GM18517 (cell line): ENCODE results near the gene NFAM1.
A peak's percentile ranks its signal among the peaks of the same experiment; 100 is the strongest.

Experiments
- ATAC-seq: cut with Tn5 transposase; IDR thresholded peaks from one replicate; pipeline ENCODE4 v1.9.1; 2021; ENCODE audit warnings: mild to moderate bottlenecking, moderate library complexity; ENCODE audit not compliant: unreplicated experiment

NFAM1 gene

DNA sequence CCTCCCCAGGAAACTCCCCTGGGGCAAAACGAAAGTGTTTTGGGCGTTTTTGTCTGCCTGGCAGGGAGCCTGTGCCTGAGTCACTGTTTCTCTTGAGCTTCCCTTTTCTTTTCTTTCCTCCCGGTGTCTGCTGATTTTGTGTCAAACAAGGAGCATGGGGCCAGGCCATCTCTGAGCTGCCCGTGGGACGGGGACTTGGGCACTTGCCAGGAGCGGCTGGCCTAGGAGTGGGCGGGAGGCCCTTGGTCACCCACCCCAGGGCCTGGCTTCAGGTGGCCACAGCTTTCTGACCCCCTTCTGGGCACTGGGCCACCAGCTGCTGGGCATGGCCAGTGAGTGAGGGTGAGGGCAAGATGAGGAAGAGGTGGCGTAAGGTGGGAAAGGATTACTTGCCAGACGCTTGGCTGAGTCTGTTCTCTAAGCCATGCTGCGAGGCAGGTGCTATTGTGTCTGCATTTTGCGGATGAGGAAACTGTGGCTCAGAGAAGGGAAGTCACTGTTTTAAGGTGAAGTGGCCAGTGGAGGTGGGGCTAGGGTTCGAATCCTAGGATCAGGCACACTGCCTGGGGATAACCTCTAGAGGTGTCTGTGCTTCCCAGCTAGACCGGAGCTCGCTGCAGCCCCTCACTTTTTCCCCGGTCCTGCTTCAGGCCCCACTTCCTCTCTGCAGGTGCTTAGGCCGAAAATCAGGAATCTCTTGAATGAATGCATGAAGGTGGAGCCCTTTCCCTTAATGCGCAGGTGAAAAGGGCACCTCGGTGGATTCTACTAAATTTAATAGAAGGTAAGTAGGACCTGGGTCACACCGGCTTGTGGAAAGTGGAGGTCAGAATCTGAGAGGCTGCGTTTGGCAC, 7.8 kb upstream of the NFAM1 start:
- ATAC-seq = no peak

DNA sequence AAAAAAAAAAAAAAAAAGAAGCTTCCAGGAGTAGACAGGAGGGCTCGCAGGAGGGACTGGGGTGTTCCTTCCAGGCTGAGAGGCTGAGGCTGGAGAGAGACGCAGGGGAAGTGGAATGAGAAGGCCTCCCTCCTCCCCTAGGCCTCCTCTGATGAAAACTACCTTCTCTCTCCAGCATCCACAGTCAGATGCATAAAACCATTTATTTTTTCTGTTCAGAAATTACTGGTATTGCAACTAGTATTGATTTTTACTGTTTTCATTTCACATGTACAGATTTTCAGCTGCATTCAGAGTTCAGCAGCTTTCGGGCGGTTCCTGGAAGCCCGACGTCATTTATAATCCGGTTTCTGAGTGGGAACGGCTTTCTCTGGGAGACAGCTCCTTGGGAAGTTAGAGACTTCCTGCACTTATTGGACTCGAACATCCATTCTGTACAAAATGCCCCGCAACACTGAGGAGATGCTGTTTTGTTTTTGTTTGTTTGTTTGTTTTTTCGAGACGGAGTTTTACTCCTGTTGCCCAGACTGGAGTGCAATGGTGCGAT, 6.9 kb upstream of the NFAM1 start:
- no peak for ATAC-seq

DNA sequence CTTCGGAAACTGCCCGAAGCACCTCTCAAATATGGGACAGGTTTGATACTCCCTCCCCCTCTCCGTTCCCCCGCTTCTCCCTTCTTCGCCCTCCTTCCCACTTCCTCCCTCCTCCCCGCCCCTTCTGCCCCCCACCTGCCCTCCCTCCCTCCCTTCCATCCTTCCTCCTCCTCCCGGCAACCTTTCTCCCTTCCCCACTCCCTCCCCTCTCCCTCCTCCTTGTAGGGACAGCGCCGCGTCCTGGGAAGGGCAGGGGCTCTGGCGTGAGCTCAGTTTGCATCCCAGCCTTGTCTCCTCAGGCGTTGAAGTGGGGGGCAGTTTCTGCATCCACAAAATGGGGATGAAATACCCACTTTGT, 6.1 kb upstream of the NFAM1 start:
- ATAC-seq = no peak

DNA sequence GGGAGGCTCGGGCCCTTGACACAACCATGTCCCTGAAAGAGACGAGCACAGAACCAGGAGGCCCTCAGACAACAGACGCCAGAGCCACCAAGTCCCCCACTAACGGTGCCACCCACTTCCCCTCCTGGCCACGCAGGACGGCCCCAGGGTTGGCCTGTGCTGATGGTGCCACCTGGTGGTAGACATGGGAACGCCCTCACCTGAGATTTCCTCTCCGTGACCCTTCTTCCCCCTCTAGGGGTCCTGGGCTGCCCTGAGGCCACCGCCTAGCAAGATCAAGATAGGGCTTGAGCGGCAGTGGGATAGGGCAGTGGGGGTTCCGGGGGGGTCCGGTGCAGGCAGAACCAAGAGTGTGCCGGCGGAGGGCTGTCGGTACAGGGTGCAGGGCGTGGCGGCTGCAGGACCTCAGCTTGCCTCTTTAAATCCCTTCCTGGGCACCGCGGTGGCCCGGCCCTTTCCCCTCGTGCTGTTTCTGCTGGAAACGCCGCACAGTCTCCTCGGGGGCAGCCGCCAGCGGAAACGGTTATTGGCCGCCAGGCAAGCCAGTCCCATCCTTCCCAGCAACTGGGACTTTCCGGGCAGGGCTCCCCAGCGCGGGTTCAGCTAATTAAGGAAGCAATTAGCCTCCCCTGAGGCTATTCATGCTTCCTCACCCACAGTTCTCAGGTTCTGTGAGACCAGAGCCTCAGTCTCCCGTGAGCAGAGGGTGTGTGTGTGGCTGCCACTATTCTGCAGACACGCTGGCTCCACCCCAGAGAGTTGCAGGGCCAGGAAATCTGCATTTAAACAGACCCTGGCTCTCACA, 5.5 kb upstream of the NFAM1 start:
- peak; percentile 66 for ATAC-seq

DNA sequence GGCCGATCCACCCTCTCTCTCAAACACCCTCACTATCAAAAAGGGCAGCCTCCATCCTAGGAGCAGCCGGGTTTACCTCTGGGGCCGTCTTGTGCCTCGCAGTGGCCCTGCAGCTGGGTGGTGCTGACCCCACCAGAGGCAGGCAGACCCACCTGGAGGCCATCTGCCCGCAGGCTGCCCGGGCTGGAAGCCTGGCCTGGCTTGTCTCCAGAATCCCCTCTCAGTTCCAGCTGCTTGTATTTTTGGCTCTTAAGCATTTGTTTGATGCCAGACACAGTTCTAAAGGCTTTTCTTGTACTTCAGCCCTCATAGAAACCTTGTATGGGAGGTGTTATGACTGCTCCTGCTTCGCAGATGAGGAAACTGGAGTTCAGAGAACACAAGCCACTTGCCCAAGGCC, 4.2 kb upstream of the NFAM1 start:
- ATAC-seq = no peak

DNA sequence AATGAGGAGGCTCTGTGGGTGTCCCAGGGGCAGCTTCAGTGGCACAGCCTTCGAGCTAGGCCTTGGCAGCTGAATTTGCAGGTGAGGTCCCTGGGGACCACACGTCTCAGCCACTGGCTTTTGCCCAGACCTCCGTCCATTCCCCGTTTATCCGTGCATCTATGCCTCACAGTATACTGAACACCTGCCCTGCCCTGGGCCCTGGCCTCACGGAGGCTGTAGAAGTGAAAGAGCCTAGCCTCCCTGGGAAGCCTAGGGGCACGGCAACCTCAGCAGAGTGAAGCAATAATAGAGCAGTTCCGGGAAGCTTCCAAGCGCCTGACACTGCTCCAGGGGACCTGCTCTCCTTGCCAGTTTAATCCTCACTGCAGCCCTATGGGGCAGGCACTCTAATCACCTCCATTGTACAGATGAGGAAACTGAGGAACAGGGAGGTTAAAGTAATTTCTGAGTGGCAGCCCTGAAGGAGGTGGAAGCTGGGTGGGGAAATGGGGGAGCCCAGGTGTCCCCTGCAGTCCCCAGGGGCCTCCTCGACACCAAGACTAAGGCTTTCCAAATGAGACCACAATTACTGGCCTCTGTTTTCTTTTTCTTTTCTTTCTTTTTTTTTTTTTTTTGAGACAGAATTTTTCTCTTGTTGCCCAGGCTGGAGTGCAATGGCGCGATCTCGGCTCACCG, 2.7 kb upstream of the NFAM1 start:
- ATAC-seq = no peak

DNA sequence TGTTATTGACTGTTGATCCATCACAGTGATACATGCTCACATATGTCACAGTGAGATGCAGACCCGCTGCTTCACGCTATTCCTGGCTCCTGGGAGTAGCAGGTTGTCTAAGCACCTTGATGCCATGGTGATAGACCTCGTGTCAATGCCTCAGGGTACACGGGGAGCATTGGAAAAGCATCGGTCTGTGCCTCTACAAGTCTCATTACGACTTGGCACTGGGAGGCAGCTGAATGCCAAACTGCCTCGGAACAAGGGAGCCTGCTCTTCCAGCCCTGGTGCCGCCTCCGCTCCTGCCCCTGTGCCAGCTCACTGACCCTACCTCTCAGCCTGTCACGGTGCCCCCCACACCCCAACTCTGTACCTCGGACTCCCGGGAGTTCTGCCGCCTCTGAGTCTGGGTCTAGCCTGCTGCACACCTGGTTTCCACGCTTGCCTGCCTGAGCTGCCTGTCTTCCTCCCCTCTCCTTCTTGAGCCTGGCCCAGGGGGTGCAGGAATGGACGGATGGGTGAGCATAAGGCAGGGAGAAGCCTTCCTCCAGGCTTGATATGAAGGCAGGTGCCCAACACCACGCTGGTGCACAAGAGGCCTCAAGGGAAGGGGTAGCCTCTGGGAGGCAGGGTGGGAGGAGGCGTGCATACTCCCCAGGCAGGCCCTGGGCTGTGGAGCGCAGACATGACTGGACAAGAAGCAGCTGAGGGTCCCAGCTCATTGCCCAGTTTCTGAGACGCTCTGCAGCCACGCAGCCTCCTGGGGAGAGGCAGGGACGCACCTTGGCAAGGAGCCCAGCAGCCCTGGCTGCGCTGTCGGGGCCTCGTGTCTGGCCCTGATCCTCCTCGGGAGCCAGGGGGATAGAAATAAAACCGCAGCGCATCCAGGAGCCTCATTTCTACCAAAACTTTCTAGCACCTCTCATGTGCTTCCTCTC, 1.8 kb upstream of the NFAM1 start:
- ATAC-seq = no peak

DNA sequence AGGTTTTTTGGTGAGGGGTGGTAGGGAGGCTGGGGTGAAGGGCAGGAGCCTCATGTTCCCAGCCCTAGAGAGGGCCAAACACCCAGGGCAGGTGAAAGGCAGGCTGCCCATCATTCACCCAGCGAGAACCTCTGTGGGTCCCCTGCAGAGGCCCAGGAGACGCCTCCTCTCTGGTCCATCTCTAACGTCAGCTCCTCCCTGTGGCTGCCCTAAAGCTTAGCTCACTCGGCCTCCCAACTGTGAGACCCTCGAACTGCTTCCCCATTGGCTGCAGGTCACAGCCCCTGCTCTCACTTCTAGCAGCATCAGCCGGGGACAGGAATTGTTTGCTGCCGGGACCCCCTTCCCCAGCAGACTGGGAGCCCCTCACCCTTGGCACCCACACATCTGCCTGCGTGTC, 615 bp upstream of the NFAM1 start:
- no peak for ATAC-seq

DNA sequence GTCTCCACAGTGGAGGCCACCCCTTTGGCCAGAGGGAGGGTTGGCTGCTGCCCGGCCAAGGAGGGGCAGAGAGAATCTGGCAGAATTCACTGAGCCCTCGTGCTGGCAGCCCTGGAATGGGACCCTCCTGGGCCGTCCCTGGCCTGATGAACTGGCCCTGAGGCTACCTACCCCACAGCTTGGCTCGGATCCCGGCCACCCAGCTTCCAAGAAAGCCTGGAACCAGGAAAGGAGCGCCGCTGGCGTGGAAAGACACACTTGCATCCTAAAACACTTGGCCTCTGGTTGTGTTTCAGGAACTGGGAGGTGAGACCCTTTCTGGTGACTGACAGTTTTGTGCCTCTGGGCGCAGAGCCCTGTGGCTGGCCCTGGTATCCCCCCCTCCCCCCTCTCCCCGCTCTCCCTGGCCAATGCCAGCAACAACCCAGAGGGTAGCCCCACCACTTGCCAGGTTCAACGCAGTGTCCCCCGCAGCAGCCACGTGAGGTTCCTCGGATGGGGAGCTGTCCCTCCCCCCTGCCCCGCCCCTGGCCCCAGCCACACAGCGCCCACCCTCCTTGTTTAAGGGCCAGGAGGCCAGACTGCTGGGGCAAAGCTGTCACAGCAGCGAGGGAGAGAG, 693 bp downstream of the NFAM1 start:
- no peak for ATAC-seq

DNA sequence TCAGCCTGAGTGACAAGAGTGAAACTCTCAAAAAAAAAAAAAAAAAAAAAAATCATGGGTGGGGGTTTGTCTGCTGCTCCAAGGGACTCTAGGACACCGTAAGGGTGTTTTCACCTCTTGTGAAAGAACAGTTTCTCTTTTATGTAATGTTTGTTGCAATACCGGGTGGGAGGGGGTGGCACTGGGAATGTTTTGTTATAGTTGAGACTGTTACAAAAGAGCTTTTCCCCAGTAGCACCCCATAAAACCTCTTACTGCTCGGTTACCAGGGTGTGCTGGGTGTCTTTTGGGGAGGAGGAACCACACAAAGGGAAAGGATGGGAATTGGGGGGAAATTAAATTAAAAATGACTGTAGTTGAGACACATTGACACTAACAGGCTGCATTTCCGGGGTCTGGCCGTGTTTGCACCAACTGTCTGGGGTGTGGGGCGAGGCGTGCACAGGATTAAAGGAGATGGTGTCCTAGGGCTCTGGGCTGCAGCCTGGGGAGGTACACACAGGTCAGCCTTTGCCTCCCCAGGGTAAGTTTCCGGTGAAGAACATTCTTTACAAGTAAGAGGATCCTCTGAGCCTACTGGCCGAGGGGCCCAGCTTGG, 1.6 kb downstream of the NFAM1 start:
- ATAC-seq = no peak

DNA sequence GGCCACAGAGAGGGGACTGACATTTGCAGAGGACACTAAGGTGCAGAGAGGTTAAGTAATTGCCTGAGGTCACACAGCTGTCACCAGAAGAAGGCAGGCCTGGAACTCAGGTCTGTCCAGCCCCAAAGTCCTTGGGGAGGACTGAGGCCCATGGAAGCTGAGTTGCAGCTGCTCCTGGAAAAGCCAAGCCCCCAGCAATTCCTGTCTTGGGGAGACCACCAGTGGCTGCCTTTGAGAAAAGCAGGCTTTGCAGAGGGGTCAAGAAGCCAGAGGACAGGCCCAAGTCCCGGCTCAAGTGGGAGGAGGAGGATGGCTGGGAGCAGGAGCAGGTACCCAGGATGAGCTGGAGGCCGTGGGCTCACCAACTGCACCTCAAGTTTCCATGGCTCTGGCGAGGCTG, 3.4 kb downstream of the NFAM1 start:
- ATAC-seq = no peak

DNA sequence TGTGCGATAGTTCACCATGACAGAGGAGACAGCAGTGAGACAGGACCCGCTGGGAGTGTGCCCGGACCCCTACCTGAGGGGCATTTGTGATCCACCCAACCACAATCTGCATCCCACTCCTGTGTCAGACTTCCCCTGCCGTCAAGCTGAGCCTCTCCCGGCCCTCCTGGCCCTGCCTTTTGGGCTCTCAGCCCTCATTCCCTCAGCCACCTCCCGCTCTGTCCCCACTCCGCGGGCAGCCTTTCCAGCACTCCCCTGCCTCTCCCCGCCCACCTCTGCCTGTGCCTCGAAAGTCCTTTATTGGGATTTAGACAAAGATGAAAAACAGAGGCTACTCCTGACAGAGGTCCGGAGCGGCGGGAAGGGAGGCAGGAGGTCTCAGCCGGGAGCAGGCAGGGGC, 4.2 kb downstream of the NFAM1 start:
- ATAC-seq = no peak

DNA sequence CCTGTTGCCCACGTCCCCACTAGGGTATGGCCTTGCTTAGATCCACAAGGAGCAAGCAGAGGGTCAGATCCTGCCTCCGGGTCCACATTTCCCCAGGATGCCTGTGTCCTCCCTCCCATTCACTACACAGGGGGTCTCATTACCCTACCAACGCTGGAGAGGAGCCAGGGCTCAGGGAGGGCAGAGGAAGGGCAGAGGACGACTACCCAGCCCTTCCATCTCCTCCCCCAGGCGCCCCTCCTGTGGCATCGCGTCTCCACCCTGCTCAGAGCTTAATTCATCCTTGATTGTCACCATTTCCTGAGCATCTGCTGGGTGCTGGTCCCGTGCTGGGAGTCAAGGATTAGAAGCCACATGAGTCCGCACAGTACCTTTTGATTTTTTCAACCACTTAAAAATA, 5.0 kb downstream of the NFAM1 start:
- no peak for ATAC-seq

DNA sequence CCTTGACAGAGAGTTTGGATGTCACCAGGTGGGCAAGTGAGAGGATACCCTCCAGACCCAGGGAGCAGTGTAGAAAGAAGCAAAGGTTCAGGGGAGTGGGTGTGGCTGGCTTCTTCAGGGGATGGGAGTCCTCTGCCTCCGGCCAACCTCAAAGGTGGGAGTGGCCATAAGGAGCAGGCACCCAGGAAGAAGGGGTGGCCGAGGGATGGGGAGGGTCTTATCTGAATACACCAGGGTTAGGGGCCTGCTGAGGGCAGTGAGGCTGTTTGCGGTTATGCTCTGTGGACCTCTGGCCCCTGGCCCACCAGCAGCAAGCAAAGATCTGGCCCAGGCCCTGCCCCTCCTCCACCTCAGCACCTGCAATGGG, 6.2 kb downstream of the NFAM1 start:
- no peak for ATAC-seq

DNA sequence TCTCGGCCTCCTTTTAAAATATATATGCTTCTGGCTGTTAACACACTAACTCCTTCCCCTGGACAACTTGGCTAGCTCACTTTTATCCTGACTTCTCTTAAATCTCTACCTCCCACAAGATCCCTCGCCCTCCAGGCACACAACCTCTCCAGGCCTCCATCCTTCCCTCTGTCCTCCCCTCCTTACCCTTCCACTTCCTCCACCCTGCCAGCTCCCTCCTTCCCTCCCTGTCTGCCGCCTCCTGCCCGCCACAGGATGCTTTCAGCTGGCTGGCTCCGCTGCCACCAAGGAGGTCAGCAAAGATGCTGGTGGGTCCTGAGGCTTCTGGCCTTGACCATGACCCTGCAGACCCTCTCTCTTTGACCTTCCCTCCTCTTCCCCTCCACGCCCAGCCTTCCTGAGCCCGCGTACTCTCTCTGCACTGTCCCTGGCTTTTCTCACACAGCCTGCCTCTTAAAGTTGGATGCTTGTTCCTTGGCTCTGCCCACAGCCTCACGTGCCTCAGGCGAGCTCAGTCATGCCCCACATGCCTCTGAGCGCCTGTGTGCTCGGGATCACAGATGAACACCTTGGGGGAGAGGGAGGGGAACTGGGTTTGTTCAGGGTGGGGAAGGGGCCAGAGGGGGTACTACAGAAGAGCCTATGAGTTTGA, 6.7 kb downstream of the NFAM1 start:
- ATAC-seq = no peak

DNA sequence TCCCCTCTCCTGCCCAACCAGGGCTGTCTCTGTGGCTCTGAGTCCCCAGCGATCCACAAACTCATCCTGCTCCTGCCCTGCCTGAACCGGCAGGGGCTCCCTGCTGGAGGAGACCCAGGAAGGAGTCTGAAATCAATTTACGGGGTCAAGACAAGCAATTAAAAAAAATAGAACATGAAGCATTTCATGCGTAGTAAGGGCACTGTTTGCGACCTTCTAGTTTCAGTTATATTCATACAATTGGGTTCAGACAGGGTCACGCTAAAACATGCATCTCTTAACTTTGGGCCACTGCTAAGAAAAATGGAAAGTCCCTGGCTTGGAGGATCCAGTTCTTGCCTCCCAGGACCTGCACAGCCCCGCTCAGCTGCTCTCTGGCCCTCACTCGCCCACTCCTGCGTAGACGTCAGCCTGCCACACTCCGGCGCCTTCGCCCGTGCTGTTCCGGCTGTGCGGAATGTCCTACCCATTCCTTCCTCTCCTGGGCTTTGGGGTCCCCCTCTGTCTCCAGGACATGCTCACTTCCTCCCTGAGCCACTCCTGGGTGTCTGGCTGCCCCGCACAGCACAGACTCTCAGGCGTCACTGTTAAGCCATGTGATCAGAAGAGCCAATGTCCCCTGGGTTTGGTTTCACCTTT, 12.8 kb downstream of the NFAM1 start:
- no peak for ATAC-seq

DNA sequence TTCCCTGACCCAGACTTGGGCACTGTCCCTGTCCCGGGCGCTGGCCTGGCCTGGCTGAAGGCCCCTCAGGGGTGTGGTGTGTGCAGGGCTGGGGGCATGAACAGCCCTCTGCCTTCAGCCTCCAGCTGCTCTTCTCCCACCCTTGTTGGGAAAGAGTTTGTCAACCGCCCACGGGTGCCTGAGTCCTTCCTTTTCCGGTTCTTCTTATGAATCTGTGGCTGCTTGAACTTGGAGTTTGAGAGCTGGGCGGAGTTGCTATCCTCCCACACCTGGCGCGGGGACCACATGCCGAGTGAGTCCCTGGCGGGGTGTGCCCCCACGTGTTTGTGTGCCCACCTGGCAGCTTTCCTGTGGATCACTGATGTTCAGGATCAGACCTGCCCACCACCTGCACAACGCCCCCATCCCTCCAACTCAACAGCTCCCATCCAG, 13.4 kb downstream of the NFAM1 start:
- ATAC-seq = no peak

DNA sequence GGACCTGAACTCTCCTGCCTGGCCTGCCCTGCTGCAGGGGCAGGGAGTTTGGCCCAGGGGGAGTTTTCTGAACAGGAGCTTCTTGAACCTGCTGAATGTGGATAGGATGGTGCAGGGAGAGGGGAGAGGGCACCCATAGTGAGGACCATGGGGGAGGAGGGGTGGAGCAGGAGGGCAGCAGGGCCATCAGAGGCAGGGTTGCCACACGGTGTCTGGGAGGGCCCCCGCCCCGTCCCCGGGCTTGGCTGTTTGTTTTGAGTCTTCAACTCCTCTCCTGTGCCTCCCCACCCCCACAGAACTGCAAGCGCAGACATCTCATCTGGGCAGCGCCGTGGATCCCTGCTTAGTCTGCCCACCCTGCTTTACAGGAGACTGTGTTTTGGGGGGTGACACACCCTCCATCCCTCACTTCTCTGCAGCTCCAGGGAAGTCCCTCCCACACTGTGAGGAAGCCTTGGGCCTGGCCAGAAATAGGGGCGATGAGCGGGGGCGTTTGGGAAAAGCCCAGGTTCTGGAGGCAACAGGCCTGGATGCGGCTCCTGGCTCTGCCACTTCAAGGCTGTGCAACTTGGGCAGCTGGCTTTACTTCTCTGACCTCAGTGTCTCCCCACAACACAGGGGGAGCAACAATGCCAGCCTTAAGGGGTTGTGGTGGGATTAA, 14.4 kb downstream of the NFAM1 start:
- ATAC-seq = no peak
